HL-60/S4 treated with retinoic acid at 250 ng/mL for 4 days and 3 days (cell line): ENCODE measurements around the gene SLC38A11.

Experiments used
- in situ Hi-C: fragments of 300-500 bp; cut with MboI; formaldehyde crosslinking; loops from 2 replicates; pipeline ENCODE4 v1.7.0; 2022; ENCODE audit warnings: low sequenced_read_pairs

Gene SLC38A11

GRCh38 chr2:164920430-164920829 lies 34.9 kb downstream of the SLC38A11 start:
- in situ Hi-C loops = no loop called here

- in situ Hi-C loops = no loop called here
Observed at GRCh38 chr2:164917296-164917903, 37.9 kb downstream of the SLC38A11 start.

GRCh38 chr2:164915566-164915965 lies 39.8 kb downstream of the SLC38A11 start:
- in situ Hi-C loops = no loop called here

- in situ Hi-C loops = no loop called here
Observed at GRCh38 chr2:164913640-164914350, 41.5 kb downstream of the SLC38A11 start.

- in situ Hi-C loops = no loop called here
Observed at GRCh38 chr2:164913011-164913410, 42.3 kb downstream of the SLC38A11 start.

GRCh38 chr2:164911832-164912231 lies 43.5 kb downstream of the SLC38A11 start:
- in situ Hi-C loops = no loop called here

GRCh38 chr2:164910101-164910899 lies 45.0 kb downstream of the SLC38A11 start:
- in situ Hi-C loops = no loop called here

- in situ Hi-C loops = no loop called here
Observed at GRCh38 chr2:164906947-164907346, 48.4 kb downstream of the SLC38A11 start.

- in situ Hi-C loops = no loop called here
Observed at GRCh38 chr2:164905307-164905706, 50.0 kb downstream of the SLC38A11 start.

GRCh38 chr2:164903951-164904350 lies 51.4 kb downstream of the SLC38A11 start:
- in situ Hi-C loops = no loop called here

- in situ Hi-C loops = no loop called here
Observed at GRCh38 chr2:164903204-164903603, 52.1 kb downstream of the SLC38A11 start.

GRCh38 chr2:164899121-164899520 lies 56.2 kb downstream of the SLC38A11 start:
- in situ Hi-C loops = no loop called here

GRCh38 chr2:164898475-164898874 lies 56.9 kb downstream of the SLC38A11 start:
- in situ Hi-C loops = no loop called here

- in situ Hi-C loops = no loop called here
Observed at GRCh38 chr2:164897469-164898260, 57.7 kb downstream of the SLC38A11 start.

GRCh38 chr2:164896634-164897355 lies 58.5 kb downstream of the SLC38A11 start:
- in situ Hi-C loops = no loop called here

GRCh38 chr2:164896226-164896625 lies 59.1 kb downstream of the SLC38A11 start:
- in situ Hi-C loops = no loop called here

GRCh38 chr2:164891460-164891859 lies 63.9 kb downstream of the SLC38A11 start:
- in situ Hi-C loops = no loop called here

- in situ Hi-C loops = no loop called here
Observed at GRCh38 chr2:164890544-164890943, 64.8 kb downstream of the SLC38A11 start.

- in situ Hi-C loops = no loop called here
Observed at GRCh38 chr2:164888592-164888991, 66.7 kb downstream of the SLC38A11 start.

- in situ Hi-C loops = no loop called here
Observed at GRCh38 chr2:164887434-164888144, 67.7 kb downstream of the SLC38A11 start.
